ENCODE measurements around the gene C4orf36.

GRCh38 chr4:86847571-86847970, 44.7 kb downstream of the C4orf36 start:
- TF ChIP-seq CTCF (IDR thresholded peaks at IDR 0.05; ENCODE audit: extremely low read depth in 1 of 2, insufficient read depth in 1 of 2, low read depth in 1 of 2, low read length in 2 of 2) (no peak), POLR2A (IDR thresholded peaks at IDR 0.05; ENCODE audit: low read depth, low read length) (no peak), EZH2 (IDR thresholded peaks at IDR 0.05; ENCODE audit: borderline replicate concordance, low read depth, low read length, severe bottlenecking) (no peak)
